Suppressor macrophage (primary cell): Measurements from ENCODE around the gene KANK2.
"Not testable (repeated sequence)": the region's sequence is repeated elsewhere in the genome, so short reads cannot be mapped to it uniquely, and the experiment has no call there.

ENCODE experiments used
- DNase-seq, 4 experiments: peaks; one replicate each; pipeline ENCODE4 v3.0.0-alpha.2; 2020 to 2022

The KANK2 gene

DNA sequence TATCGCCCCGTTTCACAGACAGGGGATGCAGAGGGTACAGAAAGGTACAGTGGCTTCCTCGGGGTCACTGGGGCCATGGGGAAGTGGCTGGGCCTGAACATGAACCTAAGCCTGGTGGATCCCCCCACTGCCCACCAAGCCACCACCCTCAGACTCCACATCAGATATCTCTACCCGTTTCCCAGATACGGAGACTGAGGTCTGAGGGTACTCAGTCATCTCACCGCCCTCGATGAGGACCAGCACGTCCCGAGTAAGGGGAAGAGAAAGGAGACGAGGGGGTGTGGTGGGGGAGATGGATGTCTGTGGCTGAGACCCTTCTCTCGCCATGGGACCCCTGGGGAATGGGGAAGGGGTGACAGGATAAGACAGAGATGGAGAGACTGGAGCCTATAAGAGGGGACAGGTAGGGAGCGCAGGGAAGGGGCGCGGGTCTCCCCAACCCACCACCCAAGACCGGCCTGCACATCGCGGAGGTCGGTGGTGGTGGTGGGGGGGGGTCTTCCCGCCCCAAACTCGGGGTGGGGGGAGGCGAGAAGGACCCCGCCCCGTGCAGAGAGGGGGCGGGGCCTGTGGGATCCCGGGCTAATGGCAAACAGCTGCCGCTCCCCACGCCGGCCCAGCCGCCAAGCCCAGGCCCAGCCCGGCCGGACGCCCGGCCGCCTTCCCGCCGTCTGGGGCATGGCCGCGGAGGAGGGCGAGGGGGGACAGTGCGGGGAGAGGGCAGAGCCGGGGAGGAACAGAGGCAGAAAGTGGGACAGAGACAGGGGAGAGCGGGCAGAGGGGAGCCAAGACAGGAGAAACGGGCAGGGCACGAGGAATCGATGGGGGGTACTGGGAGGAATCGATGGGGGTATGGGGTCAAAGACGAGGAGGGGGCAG lies 698 bp downstream of the KANK2 start:
- DNase-seq: peak in 2 of 4 experiments; percentile 16 to 53

DNA sequence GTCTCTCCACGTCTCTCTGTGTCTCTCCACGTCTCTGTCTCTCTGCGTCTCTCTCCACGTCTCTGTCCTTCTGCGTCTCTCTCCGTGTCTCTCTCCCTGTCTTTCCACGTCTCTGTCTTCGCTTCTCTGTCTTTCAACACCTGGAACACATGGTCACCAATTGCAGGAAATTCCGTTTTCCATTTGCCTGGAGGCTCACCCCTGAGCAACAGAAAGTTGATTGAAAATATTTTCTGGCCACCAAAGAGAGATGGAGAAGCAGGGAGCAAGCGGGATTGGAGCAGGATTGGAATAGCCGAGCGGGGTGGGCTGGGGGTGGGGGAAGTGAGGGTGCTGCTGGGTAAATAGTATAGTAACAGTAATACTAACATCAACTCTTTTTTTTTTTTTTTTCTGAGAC lies 1.7 kb downstream of the KANK2 start:
- no peak for DNase-seq

DNA sequence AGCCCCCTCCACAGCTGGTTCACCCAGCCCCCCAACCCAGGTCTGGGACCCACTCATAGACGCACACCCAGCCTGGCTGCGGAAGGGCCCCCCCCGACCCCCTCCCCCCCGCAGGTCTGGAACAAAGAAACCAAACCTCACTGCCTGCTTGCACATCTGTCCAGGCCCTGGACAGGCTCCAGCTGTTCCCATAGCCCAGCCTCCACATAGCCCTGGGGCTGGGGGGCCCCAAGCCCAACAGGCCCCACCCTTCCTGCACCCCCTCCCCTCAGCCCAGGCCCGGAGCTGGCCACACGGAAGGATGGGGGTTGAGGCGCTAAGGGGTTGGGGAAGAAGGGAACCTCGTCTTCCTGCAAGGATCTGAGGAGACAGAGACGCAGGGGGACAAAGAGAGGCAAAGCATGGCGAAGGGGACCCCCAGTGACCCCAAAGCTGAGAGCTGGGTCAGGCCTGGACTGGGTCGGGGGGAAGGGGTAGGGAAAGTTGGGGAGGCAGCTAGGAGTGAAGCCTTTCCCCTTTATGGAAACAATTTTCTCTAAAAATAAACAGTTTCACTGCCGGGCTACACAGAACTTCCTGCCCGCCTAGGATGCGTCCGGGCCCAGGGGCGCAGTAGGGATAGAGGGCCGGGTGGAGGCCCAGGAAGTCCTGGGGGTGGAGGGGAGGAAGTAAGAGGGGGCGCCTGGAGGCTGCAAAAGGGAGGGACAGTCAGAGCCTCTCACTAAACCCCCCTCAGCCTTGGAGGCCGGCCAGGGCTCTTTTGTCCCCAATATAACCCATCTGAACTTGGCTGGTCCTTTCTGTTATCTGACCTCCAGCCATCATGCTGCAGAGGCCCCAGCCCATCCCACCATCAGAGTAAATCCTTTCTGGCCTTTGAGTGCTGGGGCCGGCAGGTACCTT lies 2.4 kb downstream of the KANK2 start:
- DNase-seq: peak in 2 of 4 experiments; percentile 33 to 35

- DNase-seq: no peak
Observed at GRCh38 chr19:11194173-11194572, 3.2 kb downstream of the KANK2 start.

- DNase-seq: no peak
Observed at GRCh38 chr19:11192957-11193939, 4.1 kb downstream of the KANK2 start.

- no peak for DNase-seq
Observed at GRCh38 chr19:11191934-11192333, 5.4 kb downstream of the KANK2 start.

- peak; percentile 77 to 87 (median 83) for DNase-seq
Observed at GRCh38 chr19:11191273-11191755, 6.0 kb downstream of the KANK2 start.

GRCh38 chr19:11190501-11190900 lies 6.8 kb downstream of the KANK2 start:
- DNase-seq: no peak

DNA sequence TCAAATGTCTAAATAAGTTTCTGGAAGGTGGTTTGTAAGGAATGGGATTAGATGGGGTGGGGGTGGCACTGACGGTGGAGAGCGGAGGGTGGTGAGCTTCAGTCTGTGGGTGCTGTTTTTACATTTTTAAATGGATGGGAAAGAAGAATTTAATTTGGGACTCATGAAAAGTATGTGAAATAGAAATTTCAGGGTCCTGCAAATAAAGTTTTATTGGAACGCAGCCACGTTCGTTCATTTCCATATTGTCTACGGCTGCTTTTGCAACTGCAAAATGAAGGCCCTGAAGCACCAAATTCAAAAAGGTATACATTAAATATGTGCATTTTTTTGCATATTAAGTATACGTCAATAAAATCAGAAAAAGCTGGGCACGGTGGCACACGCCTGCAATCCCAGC lies 9.9 kb downstream of the KANK2 start:
- DNase-seq: no peak

GRCh38 chr19:11182994-11183393 lies 14.4 kb downstream of the KANK2 start:
- no peak for DNase-seq

- no peak for DNase-seq
Observed at GRCh38 chr19:11181488-11181887, 15.9 kb downstream of the KANK2 start.

- not testable (repeated sequence) for DNase-seq
Observed at GRCh38 chr19:11180975-11181374, 16.4 kb downstream of the KANK2 start.

DNA sequence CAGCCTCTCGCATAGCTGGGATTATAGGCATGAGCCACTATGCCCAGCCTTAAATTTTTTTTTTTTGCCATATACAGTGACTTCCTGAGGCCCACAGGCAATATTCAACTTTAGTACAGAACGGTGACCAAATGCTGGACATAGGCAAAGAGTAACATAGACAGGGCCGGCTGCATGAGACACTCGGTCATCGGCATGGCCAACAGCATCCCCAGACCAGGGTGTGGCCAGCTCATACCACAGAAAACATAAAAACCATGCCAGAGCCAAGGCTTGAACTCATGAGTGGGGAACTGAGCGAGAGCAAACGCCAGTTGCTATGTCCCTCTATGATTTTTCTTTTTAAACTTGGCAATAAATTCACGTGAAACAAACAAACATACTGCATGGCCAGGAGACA lies 17.0 kb downstream of the KANK2 start:
- no peak for DNase-seq

GRCh38 chr19:11179716-11180297 lies 17.5 kb downstream of the KANK2 start:
- DNase-seq: peak in 2 of 4 experiments; percentile 36 to 40

- not testable (repeated sequence) for DNase-seq
Observed at GRCh38 chr19:11179145-11179465, 18.2 kb downstream of the KANK2 start.

GRCh38 chr19:11177592-11177991 lies 19.8 kb downstream of the KANK2 start:
- no peak for DNase-seq

GRCh38 chr19:11176466-11177193 lies 20.7 kb downstream of the KANK2 start:
- no peak for DNase-seq

DNA sequence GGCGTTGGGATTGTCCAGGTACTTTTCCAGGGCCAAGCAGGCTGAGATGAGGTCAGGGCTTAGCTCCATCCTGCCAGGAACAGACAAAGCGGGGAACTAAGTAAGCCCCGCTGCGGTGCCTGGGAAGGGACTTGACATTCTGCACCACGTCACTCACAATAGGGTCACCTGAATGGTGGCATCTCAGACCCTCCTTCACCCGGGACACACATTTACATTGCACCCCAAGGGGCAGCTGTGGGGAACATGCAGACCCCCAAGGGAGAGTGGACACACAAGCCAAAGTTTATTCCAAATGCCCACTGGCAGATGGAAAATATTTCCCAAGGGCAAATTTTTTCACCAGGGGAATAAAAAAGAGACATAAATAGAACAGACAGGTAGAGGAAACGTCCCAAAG lies 21.4 kb downstream of the KANK2 start:
- DNase-seq: no peak

DNA sequence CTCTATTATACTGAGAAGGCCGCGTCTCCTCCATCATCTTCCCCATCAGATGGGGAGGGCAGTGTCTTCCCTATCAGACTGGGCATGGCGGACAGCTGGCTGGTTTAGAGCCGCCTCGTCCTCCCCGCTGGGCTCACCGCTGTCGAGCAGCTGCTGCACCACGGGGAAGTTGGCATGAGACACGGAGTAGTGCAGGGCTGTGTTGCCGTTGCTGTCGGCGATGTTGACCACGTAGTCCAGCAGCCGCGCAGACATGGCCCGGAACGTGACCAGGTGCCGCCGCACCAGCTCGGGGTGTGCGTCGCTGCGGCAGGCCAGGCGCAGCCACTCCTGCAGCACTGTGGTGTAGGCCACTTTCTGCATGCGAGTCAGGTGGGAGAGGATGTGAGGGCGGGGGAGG lies 23.0 kb downstream of the KANK2 start:
- no peak for DNase-seq

GRCh38 chr19:11173516-11174155 lies 23.7 kb downstream of the KANK2 start:
- DNase-seq: no peak

DNA sequence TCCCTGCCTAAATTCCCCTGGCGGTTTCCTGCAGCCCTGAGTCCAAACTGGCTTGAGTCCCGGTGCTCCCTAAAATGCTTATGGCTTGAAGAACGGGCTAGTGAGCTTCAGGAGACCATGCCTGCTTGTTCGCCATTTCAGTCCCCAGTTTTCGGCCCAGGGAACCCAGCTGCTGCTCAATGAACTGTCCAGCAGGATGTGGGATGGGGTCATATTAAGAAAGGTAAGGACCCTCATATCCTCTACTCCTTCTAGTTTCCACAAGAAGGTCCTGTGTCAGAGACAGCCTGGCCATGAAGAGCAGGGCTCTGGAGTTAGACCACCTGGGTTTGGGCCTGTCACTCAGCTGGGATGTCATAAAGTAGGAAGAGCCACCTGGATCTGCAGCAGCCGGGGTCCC lies 24.8 kb downstream of the KANK2 start:
- no peak for DNase-seq
